Measurements from ENCODE around the gene CXorf58.
"Not testable (repeated sequence)": the region's sequence is repeated elsewhere in the genome, so short reads cannot be mapped to it uniquely, and the experiment has no call there.

GRCh38 chrX:23861952-23862351, 45.9 kb upstream of the CXorf58 start:
- TF ChIP-seq EP300, REST, PBX3 (IDR thresholded peaks at IDR 0.05): not testable (repeated sequence)

Data from A549 (cell line).